Calu3 (cell line): ENCODE data around the gene SHROOM3. TPM values are rescaled to one million over a fixed set of nuclear protein-coding genes. Genes with fewer than 3 reads are reported as not detected.

Experiments
- BruUV-seq: library from RNA; stranded (reverse); fragments of 400-500 nt; replicated peaks from 2 replicates; lab custom pipeline; 2021; lab: Mats Ljungman, UMichigan
- CTCF ChIA-PET: fragments of 300-600 bp; sonication (Branson Sonifier 250); formaldehyde crosslinking; loops from one replicate; lab custom pipeline; 2022; ENCODE audit warnings: antibody characterized with exemption; lab: Charles Lee
- DNase-seq: peaks from one replicate; pipeline ENCODE4 v3.0.0; 2022
- H3K27ac Mint-ChIP-seq: one replicate; pipeline ENCODE4 v1.8.0; 2022; ENCODE audit warnings: mixed read lengths; ENCODE audit not compliant: unreplicated experiment
- H3K27me3 Mint-ChIP-seq: one replicate; pipeline ENCODE4 v1.8.0; 2022; ENCODE audit warnings: mixed read lengths; ENCODE audit not compliant: unreplicated experiment
- H3K36me3 Mint-ChIP-seq: one replicate; pipeline ENCODE4 v1.8.0; 2022; ENCODE audit warnings: mild to moderate bottlenecking, moderate library complexity, mixed read lengths; ENCODE audit not compliant: insufficient read depth, unreplicated experiment
- H3K4me1 Mint-ChIP-seq: one replicate; pipeline ENCODE4 v1.8.0; 2022; ENCODE audit warnings: mild to moderate bottlenecking, low read depth, mixed read lengths; ENCODE audit not compliant: unreplicated experiment
- H3K4me3 Mint-ChIP-seq: one replicate; pipeline ENCODE4 v1.8.0; 2022; ENCODE audit warnings: mild to moderate bottlenecking, low read depth, moderate library complexity, mixed read lengths; ENCODE audit not compliant: unreplicated experiment
- H3K9me3 Mint-ChIP-seq: one replicate; pipeline ENCODE4 v1.8.0; 2022; ENCODE audit warnings: low read depth, mixed read lengths; ENCODE audit not compliant: unreplicated experiment
- intact Hi-C: fragments of 100-400 bp; cut with micrococcal nuclease; formaldehyde crosslinking; loops from one replicate; pipeline ENCODE4 v1.10.0; 2022; ENCODE audit not compliant: unreplicated experiment
- total RNA-seq: library from RNA; stranded (reverse); gene quantifications from 2 replicates; pipeline ENCODE4 v1.2.3, GENCODE V29; 2022
- TF ChIP-seq, protein P1 (sequence below): fragments of 200-600 bp; IDR thresholded peaks from one replicate; pipeline ENCODE4 v1.8.0; 2022; ENCODE audit warnings: antibody characterized with exemption; ENCODE audit not compliant: unreplicated experiment

Gene SHROOM3
- total RNA-seq, 1 experiment from 2014 or later = 114 TPM

DNA sequence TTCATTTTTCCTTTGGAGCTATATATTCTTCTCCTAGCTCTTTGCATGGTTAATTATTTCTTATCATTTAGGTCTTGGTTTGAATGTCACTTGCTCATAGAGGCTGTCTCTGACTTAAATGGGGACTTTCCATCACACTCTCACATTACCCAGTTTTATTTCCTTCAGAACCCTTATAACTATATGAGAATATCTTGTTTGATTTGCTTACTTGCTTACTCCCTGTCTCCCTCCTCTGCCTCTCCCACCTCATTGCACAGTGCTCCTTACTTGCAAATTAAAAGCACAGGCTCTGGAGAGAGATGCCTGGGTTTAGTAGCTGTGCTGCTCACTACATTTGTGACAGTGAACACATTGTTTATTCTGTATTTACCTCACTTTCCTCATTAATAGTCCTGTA lies 288.3 kb downstream of the SHROOM3 start:
- H3K27ac Mint-ChIP-seq = peak overlapping the region; percentile 81
- BruUV-seq = no TSS peak
- TF ChIP-seq, protein P1, sequence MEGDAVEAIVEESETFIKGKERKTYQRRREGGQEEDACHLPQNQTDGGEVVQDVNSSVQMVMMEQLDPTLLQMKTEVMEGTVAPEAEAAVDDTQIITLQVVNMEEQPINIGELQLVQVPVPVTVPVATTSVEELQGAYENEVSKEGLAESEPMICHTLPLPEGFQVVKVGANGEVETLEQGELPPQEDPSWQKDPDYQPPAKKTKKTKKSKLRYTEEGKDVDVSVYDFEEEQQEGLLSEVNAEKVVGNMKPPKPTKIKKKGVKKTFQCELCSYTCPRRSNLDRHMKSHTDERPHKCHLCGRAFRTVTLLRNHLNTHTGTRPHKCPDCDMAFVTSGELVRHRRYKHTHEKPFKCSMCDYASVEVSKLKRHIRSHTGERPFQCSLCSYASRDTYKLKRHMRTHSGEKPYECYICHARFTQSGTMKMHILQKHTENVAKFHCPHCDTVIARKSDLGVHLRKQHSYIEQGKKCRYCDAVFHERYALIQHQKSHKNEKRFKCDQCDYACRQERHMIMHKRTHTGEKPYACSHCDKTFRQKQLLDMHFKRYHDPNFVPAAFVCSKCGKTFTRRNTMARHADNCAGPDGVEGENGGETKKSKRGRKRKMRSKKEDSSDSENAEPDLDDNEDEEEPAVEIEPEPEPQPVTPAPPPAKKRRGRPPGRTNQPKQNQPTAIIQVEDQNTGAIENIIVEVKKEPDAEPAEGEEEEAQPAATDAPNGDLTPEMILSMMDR = no peak
- H3K9me3 Mint-ChIP-seq = no peaks in the 10 kb centered on the region
- H3K4me3 Mint-ChIP-seq = peak overlapping the region; percentile 30
- DNase-seq = no peak
- peaks cover 77% of the 10 kb centered on the region for H3K4me1 Mint-ChIP-seq
- no peaks in the 10 kb centered on the region for H3K27me3 Mint-ChIP-seq
- H3K36me3 Mint-ChIP-seq = peaks cover 57% of the 10 kb centered on the region
- intact Hi-C loops = loop anchor here (5.0 kb wide), 1 partner anchor 211 kb away; no protein-coding TSS in a partner anchor
- CTCF ChIA-PET = interaction anchor here (0.5 to 1.0 kb wide), 8 partner anchors 9 to 133 kb away, joined by 3 to 10 read pairs (median 4); no protein-coding TSS in a partner anchor

DNA sequence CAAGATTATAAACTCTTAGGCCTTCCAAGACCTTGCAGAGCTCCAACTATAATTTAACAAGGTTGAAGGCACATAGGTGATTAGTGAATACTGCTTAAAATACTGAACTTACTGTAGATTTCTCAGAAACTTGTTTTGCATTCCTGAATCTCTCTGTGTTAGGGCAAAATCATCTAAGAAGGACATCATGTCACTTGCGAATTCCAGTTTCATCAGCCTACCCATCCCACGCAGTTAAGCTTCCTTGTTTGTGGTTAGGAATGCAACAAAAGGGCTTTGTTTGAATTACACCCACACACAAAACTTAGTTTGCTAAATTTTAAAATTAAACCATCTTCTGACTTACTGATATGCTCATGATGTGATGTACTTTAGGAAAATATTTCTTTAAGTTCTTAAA lies 288.9 kb downstream of the SHROOM3 start:
- Mint-ChIP-seq H3K36me3 (peaks cover 57% of the 10 kb centered on the region), H3K27me3 (no peaks in the 10 kb centered on the region), H3K4me3 (peak overlapping the region; percentile 30), H3K27ac (peak overlapping the region; percentile 81), H3K4me1 (peaks cover 79% of the 10 kb centered on the region), H3K9me3 (no peaks in the 10 kb centered on the region)
- TF ChIP-seq, protein P1 = no peak
- intact Hi-C loops = loop anchor here (5.0 kb wide), 1 partner anchor 212 kb away; no protein-coding TSS in a partner anchor
- BruUV-seq = no TSS peak
- CTCF ChIA-PET = interaction anchor here (0.6 to 1.0 kb wide), 6 partner anchors 8 to 134 kb away, joined by 3 to 10 read pairs (median 4); no protein-coding TSS in a partner anchor
- DNase-seq = peak; percentile 28

DNA sequence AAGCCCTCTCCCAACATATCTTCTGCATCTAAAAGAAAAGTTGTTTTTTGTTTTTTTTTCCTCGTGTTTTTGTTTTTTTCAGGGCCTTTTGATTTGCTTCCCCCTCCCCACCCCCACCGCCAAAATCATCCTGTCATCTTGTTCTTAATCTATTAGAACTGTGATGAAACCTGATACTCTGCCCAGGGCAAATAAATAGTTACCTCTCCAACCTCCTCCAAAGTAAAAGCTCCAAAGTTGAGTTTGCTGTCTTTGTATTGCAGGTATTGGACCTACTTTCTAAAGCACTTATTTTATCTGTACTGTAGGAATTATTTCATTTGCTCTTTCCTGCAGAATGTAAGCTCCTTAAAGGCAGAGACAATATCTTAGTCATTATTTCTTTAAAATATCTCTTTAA lies 290.0 kb downstream of the SHROOM3 start:
- Mint-ChIP-seq H3K27me3 (no peaks in the 10 kb centered on the region), H3K4me1 (peaks cover 76% of the 10 kb centered on the region), H3K4me3 (peak overlapping the region; percentile 35), H3K36me3 (peaks cover 51% of the 10 kb centered on the region), H3K27ac (peak overlapping the region; percentile 81), H3K9me3 (no peaks in the 10 kb centered on the region)
- no peak for DNase-seq
- no TSS peak for BruUV-seq
- intact Hi-C loops = no loop called here
- CTCF ChIA-PET = interaction anchor here (1.0 kb wide), 1 partner anchor 11 kb away, joined by 4 read pairs; no protein-coding TSS in a partner anchor
- TF ChIP-seq, protein P1 = no peak

DNA sequence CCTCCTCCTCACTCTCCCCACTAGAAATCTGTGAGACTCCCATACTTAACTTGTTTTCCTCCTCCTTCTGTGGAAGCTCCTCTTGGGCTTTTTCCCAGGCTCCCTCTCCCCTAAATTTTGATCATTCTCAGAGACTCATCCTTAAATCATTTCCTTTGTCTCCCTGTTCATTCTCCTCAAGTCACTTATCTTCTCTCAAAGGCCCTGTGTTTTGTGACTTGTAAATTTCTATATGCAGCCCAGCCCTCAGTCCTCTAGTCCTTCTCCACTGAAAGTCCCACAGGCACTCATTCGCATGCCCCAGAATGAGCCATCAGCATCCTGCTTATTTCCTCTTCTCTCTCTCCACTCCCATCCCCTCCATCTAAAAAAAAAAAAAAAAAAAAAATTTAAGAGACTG lies 291.1 kb downstream of the SHROOM3 start:
- no peaks in the 10 kb centered on the region for H3K27me3 Mint-ChIP-seq
- H3K36me3 Mint-ChIP-seq = peaks cover 51% of the 10 kb centered on the region
- intact Hi-C loops = no loop called here
- H3K27ac Mint-ChIP-seq = peak overlapping the region; percentile 81
- H3K4me3 Mint-ChIP-seq = peak overlapping the region; percentile 35
- CTCF ChIA-PET = no interaction called here
- H3K9me3 Mint-ChIP-seq = no peaks in the 10 kb centered on the region
- DNase-seq = no peak
- BruUV-seq = no TSS peak
- H3K4me1 Mint-ChIP-seq = peaks cover 72% of the 10 kb centered on the region
- TF ChIP-seq, protein P1 = no peak
